GM12878 (cell line): ENCODE data around the gene NECAB3. TPM values are rescaled to one million over a fixed set of nuclear protein-coding genes. Genes with fewer than 3 reads are reported as not detected.

Source experiments
- ATAC-seq: fragments of 200-7000 bp; cut with Tn5 transposase; 3 replicates; pipeline ENCODE4 v1.9.1; 2020; ENCODE audit warnings: mild to moderate bottlenecking, moderate library complexity
- BruUV-seq: library from RNA; stranded (reverse); fragments of 400-500 nt; replicated peaks from 2 replicates; lab custom pipeline; 2021; lab: Mats Ljungman, UMichigan
- CTCF ChIA-PET: fragments of 300-600 bp; sonication (Branson Sonifier 250); formaldehyde crosslinking; extraction: SDS; loops from one replicate; lab custom pipeline; 2021; ENCODE audit warnings: inconsistent platforms; lab: Yijun Ruan, JAX
- POLR2A ChIA-PET: fragments of 350-600 bp; formaldehyde crosslinking; extraction: SDS; loops from one replicate; lab custom pipeline; 2021; ENCODE audit warnings: inconsistent platforms; lab: Charles Lee
- RAD21 ChIA-PET: fragments of 300-600 bp; sonication (Branson Sonifier 250); formaldehyde crosslinking; loops from one replicate; lab custom pipeline; 2023; ENCODE audit warnings: antibody characterized with exemption; ENCODE audit not compliant: unreplicated experiment; lab: Charles Lee
- SMC1A ChIA-PET: fragments of 300-600 bp; sonication (Branson Sonifier 250); formaldehyde crosslinking; loops from one replicate; lab custom pipeline; 2023; ENCODE audit not compliant: unreplicated experiment, uncharacterized antibody; lab: Charles Lee
- DNase-seq: peaks from one replicate; pipeline ENCODE4 v3.0.0-alpha.2; 2011; ENCODE audit warnings: low read depth, low spot score
- FAIRE-seq: peaks from 3 replicates; lab custom pipeline; 2011; peaks lifted over from hg19 to GRCh38; lab: Jason Lieb, UNC
- H2AFZ ChIP-seq: 2 replicates; pipeline ENCODE4 v1.6.0; 2011; ENCODE audit warnings: low read depth, low read length, control low read depth; ENCODE audit not compliant: control insufficient read depth
- H3K27ac ChIP-seq: 2 replicates; pipeline ENCODE4 v1.5.1; 2011; ENCODE audit warnings: control low read depth; ENCODE audit not compliant: control insufficient read depth, insufficient read depth
- H3K27me3 ChIP-seq, 2 experiments: replicated peaks in 1 of 2; 2 replicates each; pipeline versions ENCODE4 v1.6.0 to v1.6.1; 2011; ENCODE audit warnings: low read length in 1 of 2; ENCODE audit not compliant: control insufficient read depth in 2 of 2, insufficient read depth in 2 of 2
- H3K36me3 ChIP-seq, 2 experiments: 2 replicates each; pipeline ENCODE4 v1.5.1; 2011; ENCODE audit warnings: low read length in 1 of 2; ENCODE audit not compliant: control insufficient read depth in 2 of 2, insufficient read depth in 2 of 2
- H3K4me1 ChIP-seq: 2 replicates; pipeline ENCODE4 v1.6.1; 2011; ENCODE audit warnings: mild to moderate bottlenecking, low read length, moderate library complexity, mixed read lengths; ENCODE audit not compliant: control insufficient read depth, insufficient read depth
- H3K4me2 ChIP-seq: 2 replicates; pipeline ENCODE4 v1.6.0; 2011; ENCODE audit warnings: control low read depth; ENCODE audit not compliant: control insufficient read depth, insufficient read depth
- H3K4me3 ChIP-seq: fragments of 200-600 bp; sonication (generic); 2 replicates; pipeline ENCODE4 v1.5.1; 2016
- H3K79me2 ChIP-seq: 2 replicates; pipeline ENCODE4 v1.6.0; 2011; ENCODE audit warnings: low read length; ENCODE audit not compliant: control insufficient read depth, insufficient read depth
- H3K9ac ChIP-seq: 2 replicates; pipeline ENCODE4 v1.8.0; 2011; ENCODE audit warnings: low read length, control low read depth, mixed read lengths; ENCODE audit not compliant: control insufficient read depth, insufficient read depth
- H3K9me3 ChIP-seq: replicated peaks from 3 replicates; pipeline ENCODE4 v1.5.1; 2011; ENCODE audit warnings: mild to moderate bottlenecking, low read length; ENCODE audit not compliant: control insufficient read depth, insufficient read depth
- H4K20me1 ChIP-seq: 2 replicates; pipeline ENCODE4 v1.6.0; 2011; ENCODE audit not compliant: control insufficient read depth, insufficient read depth
- BMI1 ChIP-seq: fragments of 450-650 bp; IDR thresholded peaks from 2 replicates; pipeline ENCODE4 v1.6.1; 2016; ENCODE audit warnings: mild to moderate bottlenecking, moderate library complexity, borderline replicate concordance
- CBX5 ChIP-seq: sonication (generic); IDR thresholded peaks from 2 replicates; pipeline ENCODE4 v1.6.1; 2016; ENCODE audit warnings: low read depth, moderate library complexity, mild to moderate bottlenecking, inconsistent platforms
- NR2F1 ChIP-seq: fragments of 450-650 bp; conservative IDR thresholded peaks from 2 replicates; pipeline ENCODE4 v1.6.1; 2017; ENCODE audit warnings: mild to moderate bottlenecking
- PML ChIP-seq: IDR thresholded peaks from 2 replicates; pipeline ENCODE4 v1.6.1; 2012; ENCODE audit warnings: low read length, inconsistent platforms
- REST ChIP-seq: IDR thresholded peaks from 2 replicates; pipeline ENCODE4 v1.6.1; 2012; ENCODE audit warnings: mild to moderate bottlenecking, low read depth, low read length
- TCF3 ChIP-seq: IDR thresholded peaks from 2 replicates; pipeline ENCODE4 v1.6.1; 2012; ENCODE audit warnings: low read depth, mild to moderate bottlenecking, low read length, borderline replicate concordance; ENCODE audit not compliant: insufficient read depth
- WGBS: methylation state at CpG from one replicate; pipeline ENCODE4 v1.1.6; 2016; ENCODE audit warnings: low lambda C conversion rate; ENCODE audit not compliant: insufficient replicate concordance, insufficient coverage; ENCODE audit errors: missing lambda C conversion rate; 5-methylcytosine and 5-hydroxymethylcytosine counted together
- in situ Hi-C: fragments of 300-500 bp; cut with MboI; formaldehyde crosslinking; loops from 9 replicates; pipeline ENCODE4 v1.14.3; 2018; ENCODE audit warnings: mixed read lengths
- intact Hi-C: fragments of 100-400 bp; cut with micrococcal nuclease; formaldehyde crosslinking; loops from one replicate; pipeline ENCODE4 v1.14.2; 2022; ENCODE audit not compliant: unreplicated experiment
- polyA plus RNA-seq, 11 experiments: library from polyadenylated mRNA; depleted of rRNA in 4 of 11; unstranded in 6 of 11; stranded (reverse) in 5 of 11; fragments of >200 nt; fragmentation: Nextera tagmentation in 4 of 11; fragmentation: Illumina TruSeq in 1 of 11; extraction: Ambion mirVana in 4 of 11; extraction: Trizol in 1 of 11; gene quantifications; 1 replicate in 1 of 11; 2 replicates in 10 of 11; pipeline versions ENCODE4 v1.2.1 to v1.2.3, GENCODE V29; 2011 to 2016; ENCODE audit warnings: inconsistent platforms in 2 of 11, missing spikeins in 2 of 11, low read depth in 1 of 11
- total RNA-seq, 4 experiments: library from RNA; depleted of rRNA in 3 of 4; stranded (reverse); fragments of >200 nt in 3 of 4; fragmentation: Illumina TruSeq in 1 of 4; extraction: Trizol in 1 of 4; gene quantifications; 2 replicates each; pipeline versions ENCODE4 v1.2.1 to v1.2.3, GENCODE V29; 2013 to 2021

Gene NECAB3
- total and polyA plus RNA-seq, 10 of the 15 experiments (the other 5 are each of a cell fraction or from before 2014, with no cell fraction given): 0.21 to 17.0 (median 7.2) TPM

DNA sequence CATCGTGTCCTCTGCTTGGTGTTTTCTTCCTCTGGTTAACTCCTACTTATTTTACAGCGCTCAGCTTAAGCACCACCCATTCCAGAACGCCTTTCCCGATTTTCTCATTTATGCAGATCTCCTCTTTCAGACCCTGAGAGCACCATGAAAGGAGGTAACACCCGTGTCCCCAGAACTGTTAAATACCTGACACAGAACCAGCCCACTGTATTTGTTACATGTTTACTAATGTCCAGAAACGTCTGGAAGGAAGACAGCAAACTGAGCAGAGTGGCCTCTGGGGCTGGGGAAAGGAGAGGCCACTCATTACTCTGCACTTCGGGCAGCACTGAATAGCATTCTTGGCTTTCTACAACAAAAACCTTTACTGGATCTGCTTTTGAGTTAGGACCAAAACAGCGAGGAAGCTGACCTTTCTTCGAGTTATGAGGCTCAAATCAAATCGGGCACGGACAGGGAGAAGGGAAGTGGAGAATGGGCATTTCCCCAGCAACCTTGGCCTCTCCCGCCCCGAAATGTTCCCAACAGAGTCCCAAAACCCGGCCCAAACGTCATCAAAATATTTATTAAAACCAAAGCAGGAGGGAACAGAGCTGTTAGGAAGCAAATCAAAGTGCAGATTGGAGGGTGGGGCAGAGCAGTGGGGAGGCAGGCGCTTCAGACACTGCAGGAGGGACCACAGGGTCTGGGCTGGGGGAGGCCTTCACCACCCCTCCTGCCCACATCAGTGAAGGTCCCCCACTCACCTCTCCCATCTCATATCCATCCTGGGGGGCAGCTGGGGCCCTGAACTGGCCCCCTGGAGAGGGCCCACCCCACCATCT, 1.1 kb upstream of the NECAB3 start:
- H3K9me3 ChIP-seq: no peaks in the 10 kb centered on the region
- H3K4me1 ChIP-seq: peaks cover 22% of the 10 kb centered on the region
- ChIA-PET POLR2A (no interaction called here), CTCF (interaction anchor here (0.7 to 0.8 kb wide), 2 partner anchors 9 to 218 kb away, joined by 3 read pairs; partner anchors contain the start of gene ACTL10), SMC1A (interaction anchor here (1.4 kb wide), 1 partner anchor 13 kb away, joined by 5 read pairs; no protein-coding TSS in a partner anchor), RAD21 (interaction anchor here (2.2 kb wide), 1 partner anchor 9 kb away, joined by 6 read pairs; the partner anchor contains the start of gene ACTL10)
- H3K79me2 ChIP-seq: peaks cover 3% of the 10 kb centered on the region
- no TSS peak for BruUV-seq
- H3K9ac ChIP-seq: no peak overlapping the region
- no peak overlapping the region for H3K27ac ChIP-seq
- WGBS: 85% methylated on average over 16 of the region's 16 CpGs
- peaks cover 0 to 5% of the 10 kb centered on the region in 2 experiments; a peak in 3 of 4 replicates for H3K36me3 ChIP-seq
- intact Hi-C loops: no loop called here
- TF ChIP-seq BMI1: no peak
- 0 out of 2 replicates have a peak, but pooled peaks have one; percentile 16 for TF ChIP-seq PML
- no peak for ATAC-seq
- FAIRE-seq: no peak
- in situ Hi-C loops: no loop called here
- H4K20me1 ChIP-seq: no peaks in the 10 kb centered on the region
- no peaks in the 10 kb centered on the region for H3K27me3 ChIP-seq
- peak overlapping the region; percentile 82; the same call in 1 of the 2 replicates for H2AFZ ChIP-seq
- DNase-seq: no peak
- peak overlapping the region; percentile 64 for H3K4me2 ChIP-seq
- H3K4me3 ChIP-seq: no peak overlapping the region

DNA sequence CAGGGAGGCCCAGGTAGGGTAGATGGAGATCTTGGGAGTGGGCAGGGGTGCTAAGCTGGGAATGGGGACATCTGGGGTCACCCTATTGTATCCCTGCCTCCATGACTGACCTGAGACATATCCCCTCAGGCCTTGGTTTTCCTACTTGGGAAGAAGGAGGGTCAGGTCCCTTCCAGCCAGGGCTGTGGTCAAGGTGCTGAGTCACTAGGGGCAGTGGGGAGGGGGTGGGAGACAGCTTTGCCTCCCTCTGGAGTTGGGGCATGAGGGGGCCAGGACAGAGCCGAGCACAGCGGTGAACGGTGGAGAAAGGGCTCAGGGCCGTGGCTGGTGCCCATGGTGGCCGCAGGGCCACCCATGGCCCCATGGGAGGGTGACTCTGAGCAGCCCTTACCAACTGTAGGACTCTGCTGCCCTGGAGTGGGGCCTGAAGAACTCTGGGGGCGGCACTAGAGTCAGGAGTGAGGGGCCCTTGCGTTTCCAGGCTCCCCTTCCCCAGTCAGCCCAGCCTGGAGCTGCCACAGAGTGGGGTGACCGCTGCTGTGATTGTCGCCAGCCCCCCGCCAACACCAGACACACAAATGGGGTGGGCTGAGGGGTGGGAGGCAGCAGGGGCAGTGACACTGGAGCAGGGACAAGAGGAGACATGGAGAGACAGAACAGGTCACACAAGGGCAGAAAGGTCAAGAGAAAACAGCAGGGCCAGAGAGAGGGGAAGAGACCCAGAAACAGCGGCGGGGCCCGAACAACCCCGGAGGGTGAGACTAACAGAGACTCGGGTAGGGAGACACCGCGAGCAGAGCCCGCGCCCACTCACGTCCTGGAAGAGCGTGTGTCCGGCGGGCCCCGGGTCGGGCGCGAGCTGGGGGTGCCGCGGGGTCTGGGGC, 576 bp downstream of the NECAB3 start:
- Histone ChIP-seq H3K4me3 (peak overlapping the region; percentile 79), H3K27me3 (no peaks in the 10 kb centered on the region), H3K79me2 (no peaks in the 10 kb centered on the region), H3K4me1 (peaks cover 11% of the 10 kb centered on the region), H3K27ac (no peak overlapping the region), H2AFZ (peak overlapping the region; percentile 16), H3K9me3 (no peaks in the 10 kb centered on the region), H3K36me3 (peaks cover 0 to 1% of the 10 kb centered on the region in 2 experiments; a peak in 3 of 4 replicates), H3K9ac (peak overlapping the region; percentile 59), H3K4me2 (peak overlapping the region; percentile 56), H4K20me1 (no peaks in the 10 kb centered on the region)
- RAD21 ChIA-PET: no interaction called here
- SMC1A ChIA-PET: no interaction called here
- intact Hi-C loops (no loop called here), in situ Hi-C loops (no loop called here)
- CTCF ChIA-PET: no interaction called here
- BruUV-seq: no TSS peak
- 25% methylated on average over 29 of the region's 29 CpGs for WGBS
- no peak for FAIRE-seq
- peak; percentile 60; the same call in 1 of the 2 replicates for TF ChIP-seq NR2F1
- no peak for TF ChIP-seq REST
- TF ChIP-seq CBX5: no peak
- no peak for TF ChIP-seq TCF3
- DNase-seq: no peak
- peak; percentile 64 for ATAC-seq
- POLR2A ChIA-PET: no interaction called here
